HEK293T (cell line): ENCODE results near the gene BMP8B.

Experiments
- CTCF ChIA-PET: fragments of 350-600 bp; formaldehyde crosslinking; extraction: SDS; loops from one replicate; lab custom pipeline; 2021; ENCODE audit warnings: antibody characterized with exemption, inconsistent platforms; lab: Yijun Ruan, JAX
- POLR2A ChIA-PET: fragments of 350-600 bp; formaldehyde crosslinking; extraction: SDS; loops from one replicate; lab custom pipeline; 2020; ENCODE audit warnings: antibody characterized with exemption, inconsistent platforms; lab: Yijun Ruan, JAX
- DNase-seq: peaks from one replicate; pipeline ENCODE4 v3.0.0; 2012; ENCODE audit warnings: mixed read lengths; ENCODE audit errors: extremely low spot score
- ARNT ChIP-seq: fragments of 450-650 bp; IDR thresholded peaks from 2 replicates; pipeline ENCODE4 v1.6.1; 2017; ENCODE audit warnings: mild to moderate bottlenecking
- BHLHE40 ChIP-seq: fragments of 450-650 bp; IDR thresholded peaks from 2 replicates; pipeline ENCODE4 v1.6.1; 2016; ENCODE audit warnings: mild to moderate bottlenecking, moderate library complexity, borderline replicate concordance
- CTBP1 ChIP-seq: fragments of 450-650 bp; IDR thresholded peaks from 2 replicates; pipeline ENCODE4 v1.6.1; 2016; ENCODE audit warnings: borderline replicate concordance
- ELF4 ChIP-seq: fragments of 450-650 bp; IDR thresholded peaks from 2 replicates; pipeline ENCODE4 v1.6.1; 2017; ENCODE audit warnings: antibody characterized with exemption
- FOXA1 ChIP-seq: fragments of 450-650 bp; IDR thresholded peaks from 2 replicates; pipeline ENCODE4 v1.6.1; 2016; ENCODE audit warnings: mild to moderate bottlenecking
- FOXK2 ChIP-seq: fragments of 450-650 bp; IDR thresholded peaks from 2 replicates; pipeline ENCODE4 v1.6.1; 2016; ENCODE audit warnings: mild to moderate bottlenecking
- FOXM1 ChIP-seq: fragments of 450-650 bp; IDR thresholded peaks from 2 replicates; pipeline ENCODE4 v1.6.1; 2017; ENCODE audit warnings: mild to moderate bottlenecking, borderline replicate concordance
- HDGF ChIP-seq: fragments of 450-650 bp; IDR thresholded peaks from 2 replicates; pipeline ENCODE4 v1.6.1; 2017; ENCODE audit warnings: antibody characterized with exemption, borderline replicate concordance
- L3MBTL2 ChIP-seq: fragments of 450-650 bp; conservative IDR thresholded peaks from 2 replicates; pipeline ENCODE4 v1.6.1; 2016; ENCODE audit warnings: mild to moderate bottlenecking
- LEF1 ChIP-seq: fragments of 450-650 bp; IDR thresholded peaks from 2 replicates; pipeline ENCODE4 v1.6.1; 2017; ENCODE audit warnings: mild to moderate bottlenecking, borderline replicate concordance
- NFRKB ChIP-seq: fragments of 450-650 bp; IDR thresholded peaks from 2 replicates; pipeline ENCODE4 v1.6.1; 2016; ENCODE audit warnings: mild to moderate bottlenecking, moderate library complexity
- SP1 ChIP-seq: fragments of 450-650 bp; IDR thresholded peaks from 2 replicates; pipeline ENCODE4 v1.6.1; 2017
- SUZ12 ChIP-seq: fragments of 450-650 bp; IDR thresholded peaks from 2 replicates; pipeline ENCODE4 v1.6.1; 2016; ENCODE audit warnings: mild to moderate bottlenecking
- TARDBP ChIP-seq: fragments of 450-650 bp; IDR thresholded peaks from 2 replicates; pipeline ENCODE4 v1.6.1; 2016
- ZNF384 ChIP-seq: fragments of 450-650 bp; IDR thresholded peaks from 2 replicates; pipeline ENCODE4 v1.6.1; 2016
- TF ChIP-seq, protein P1 (sequence below): fragments of 450-650 bp; IDR thresholded peaks from 2 replicates; pipeline ENCODE4 v1.6.1; 2016

Gene BMP8B

DNA sequence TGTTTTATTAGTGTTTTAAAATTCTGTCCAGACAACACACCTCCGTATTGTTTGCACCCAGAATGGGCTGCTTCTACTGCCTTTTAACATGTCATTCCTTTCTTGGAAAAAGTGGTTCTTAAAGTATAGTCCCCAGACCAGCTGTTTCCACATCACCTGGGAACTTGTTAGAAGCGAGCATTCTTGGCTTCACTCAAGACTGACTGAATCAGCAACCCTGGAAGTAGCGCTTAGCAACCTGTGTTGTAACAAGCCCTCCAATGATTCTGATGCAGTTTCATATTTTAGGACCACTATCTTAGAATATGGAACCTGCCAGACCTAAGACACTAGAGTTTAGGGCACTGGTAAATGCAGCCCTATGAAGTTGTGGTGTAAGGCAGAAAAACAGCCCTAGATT, 55.9 kb downstream of the BMP8B start:
- ChIA-PET POLR2A (no interaction called here), CTCF (no interaction called here)
- TF ChIP-seq TARDBP, result no peak
- no peak for TF ChIP-seq L3MBTL2
- no peak for TF ChIP-seq SUZ12
- no peak for TF ChIP-seq ARNT
- DNase-seq, result no peak

DNA sequence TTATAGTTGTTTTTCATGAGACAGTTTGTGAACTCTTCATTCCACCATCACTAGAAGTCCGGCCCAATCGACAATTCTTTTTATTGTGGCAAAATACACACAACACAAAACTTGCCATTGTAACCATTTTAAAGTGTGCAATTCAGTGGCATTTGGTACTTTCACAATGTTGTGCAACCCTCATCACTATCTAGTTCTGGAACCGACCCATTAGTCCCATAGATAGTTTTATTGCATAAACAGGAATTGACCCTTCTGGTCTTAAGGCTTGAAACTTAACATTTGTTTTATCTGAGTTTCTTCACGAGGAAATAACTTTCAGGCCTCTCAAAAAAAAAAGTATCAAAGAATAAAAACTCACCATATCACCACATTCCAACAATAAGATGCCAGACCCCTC, 58.8 kb downstream of the BMP8B start:
- ChIA-PET CTCF (interaction anchor here (0.6 to 0.8 kb wide), 2 partner anchors 123 to 538 kb away, joined by 3 read pairs; no protein-coding TSS in a partner anchor), POLR2A (interaction anchor here (2.2 kb wide), 1 partner anchor 9 kb away, joined by 15 read pairs; the partner anchor contains the start of gene PPIE)
- TF ChIP-seq SUZ12 (no peak), ZNF384 (no peak), CTBP1 (no peak), FOXK2 (no peak), ARNT (no peak), HDGF (no peak), LEF1 (no peak), L3MBTL2 (no peak)
- TF ChIP-seq, protein P1, sequence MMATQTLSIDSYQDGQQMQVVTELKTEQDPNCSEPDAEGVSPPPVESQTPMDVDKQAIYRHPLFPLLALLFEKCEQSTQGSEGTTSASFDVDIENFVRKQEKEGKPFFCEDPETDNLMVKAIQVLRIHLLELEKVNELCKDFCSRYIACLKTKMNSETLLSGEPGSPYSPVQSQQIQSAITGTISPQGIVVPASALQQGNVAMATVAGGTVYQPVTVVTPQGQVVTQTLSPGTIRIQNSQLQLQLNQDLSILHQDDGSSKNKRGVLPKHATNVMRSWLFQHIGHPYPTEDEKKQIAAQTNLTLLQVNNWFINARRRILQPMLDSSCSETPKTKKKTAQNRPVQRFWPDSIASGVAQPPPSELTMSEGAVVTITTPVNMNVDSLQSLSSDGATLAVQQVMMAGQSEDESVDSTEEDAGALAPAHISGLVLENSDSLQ, result no peak
- DNase-seq, result no peak

DNA sequence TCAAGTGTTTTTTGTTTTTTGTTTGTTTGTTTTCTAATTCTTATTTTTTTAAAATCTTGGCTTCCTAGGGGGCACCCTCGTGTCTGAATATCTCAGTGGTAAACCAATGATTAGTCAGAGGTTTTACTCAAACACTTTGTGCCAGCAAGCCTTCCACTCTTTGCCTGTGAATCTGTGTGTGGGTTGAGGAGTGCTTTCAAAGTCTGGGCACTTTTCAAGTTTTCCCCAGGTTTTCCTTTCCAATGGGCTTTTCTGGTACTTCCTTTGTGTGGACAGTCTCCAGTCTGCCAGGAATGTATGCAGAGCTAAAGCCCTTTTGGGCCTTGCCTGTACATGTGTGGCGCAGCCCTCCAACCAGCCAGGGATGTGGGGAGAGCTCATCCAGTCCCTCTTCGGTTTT, 59.6 kb downstream of the BMP8B start:
- ChIA-PET POLR2A (interaction anchor here (0.5 to 2.2 kb wide), 2 partner anchors 10 to 14 kb away, joined by 3 to 15 read pairs; partner anchors contain the start of gene PPIE), CTCF (interaction anchor here (0.6 to 0.8 kb wide), 2 partner anchors 123 to 537 kb away, joined by 3 read pairs; no protein-coding TSS in a partner anchor)
- DNase-seq, result no peak
- no peak for TF ChIP-seq ELF4

DNA sequence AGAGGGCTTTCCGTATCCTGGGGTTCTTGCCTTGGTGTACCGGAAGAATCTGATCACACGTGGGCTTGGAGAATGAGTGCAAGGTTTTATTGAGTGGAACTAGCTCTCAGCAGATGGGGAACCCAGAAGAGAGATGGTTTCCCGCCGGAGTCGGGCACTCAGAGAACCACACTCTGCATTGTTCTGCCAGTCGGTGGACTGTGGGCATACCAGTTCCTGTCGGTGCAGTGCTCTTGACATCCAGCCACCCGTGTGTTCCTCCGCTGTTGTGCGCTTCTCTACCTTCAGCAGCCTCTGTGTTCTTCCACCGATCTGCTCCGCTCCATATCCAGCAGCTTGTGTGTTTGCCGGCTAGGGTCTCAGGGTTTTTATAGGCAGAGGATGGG, 60.7 kb downstream of the BMP8B start:
- ChIA-PET POLR2A (no interaction called here), CTCF (no interaction called here)
- TF ChIP-seq SP1 (no peak), FOXK2 (no peak), LEF1 (no peak), ARNT (no peak), ZNF384 (no peak), BHLHE40 (no peak), TARDBP (no peak), HDGF (no peak), ELF4 (no peak), SUZ12 (no peak), FOXM1 (no peak), FOXA1 (no peak), L3MBTL2 (no peak), CTBP1 (no peak), NFRKB (no peak)
- TF ChIP-seq, protein P1, result no peak
- DNase-seq, result no peak

DNA sequence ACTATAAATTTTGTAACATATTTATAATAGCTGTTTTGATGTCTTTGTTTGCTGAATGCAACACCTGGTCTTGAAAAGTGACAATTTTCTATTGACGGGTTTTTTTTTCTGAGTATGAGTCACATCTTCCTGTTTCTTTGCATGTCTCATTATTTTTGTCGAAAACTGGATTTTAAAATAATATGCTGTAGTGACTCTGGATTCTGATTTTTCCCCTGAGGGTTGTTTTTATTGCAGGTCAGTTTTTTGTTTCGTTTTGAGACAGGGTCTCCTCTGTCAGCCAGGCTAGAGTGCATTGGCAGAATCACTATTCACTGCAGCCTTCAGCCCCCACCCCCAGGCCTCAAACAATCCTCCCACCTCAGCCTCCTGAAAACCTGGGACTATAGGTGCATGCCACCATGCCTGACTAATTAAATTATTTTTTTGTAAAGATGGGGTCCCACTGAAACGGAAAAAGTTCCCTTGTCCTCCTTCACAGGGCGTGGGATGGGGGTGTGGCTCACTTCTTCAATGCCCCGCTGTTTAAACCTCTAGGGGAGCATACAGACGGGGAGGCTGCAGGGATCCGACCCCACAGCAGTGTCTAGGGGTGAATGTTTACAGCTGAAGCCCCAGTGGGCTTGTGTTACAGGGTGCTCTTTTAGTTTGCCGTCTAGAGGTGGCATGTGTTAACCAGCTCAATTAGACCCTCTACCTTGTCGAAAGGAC, 61.3 kb downstream of the BMP8B start:
- ChIA-PET POLR2A (no interaction called here), CTCF (interaction anchor here (0.7 kb wide), 1 partner anchor 58 kb away, joined by 6 read pairs; no protein-coding TSS in a partner anchor)
- TF ChIP-seq CTBP1 (no peak), FOXK2 (no peak), FOXA1 (no peak), FOXM1 (no peak), LEF1 (no peak), ARNT (no peak), NFRKB (no peak), SUZ12 (no peak), HDGF (no peak), SP1 (no peak), BHLHE40 (no peak), ELF4 (no peak), ZNF384 (no peak)
- TF ChIP-seq, protein P1, result no peak
- no peak for DNase-seq

DNA sequence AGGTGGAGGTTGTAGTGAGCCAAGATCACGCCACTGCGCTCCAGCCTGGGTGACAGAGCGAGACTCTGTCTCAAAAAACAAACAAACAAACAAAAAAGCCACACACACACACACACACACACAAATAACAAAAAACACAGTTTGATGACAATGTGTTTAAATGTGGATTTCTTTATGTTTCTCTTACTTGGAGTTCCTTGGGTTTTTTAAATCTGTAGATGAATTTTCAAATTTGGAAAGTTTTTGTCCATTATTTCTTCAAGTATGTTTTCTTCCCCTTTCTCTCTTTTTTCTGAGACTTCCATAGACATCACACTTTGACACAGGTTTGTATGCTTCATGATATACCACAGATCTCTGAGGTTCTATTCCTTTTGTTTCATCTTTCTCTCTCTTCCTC, 62.1 kb downstream of the BMP8B start:
- CTCF ChIA-PET, result interaction anchor here (0.7 kb wide), 1 partner anchor 59 kb away, joined by 6 read pairs; no protein-coding TSS in a partner anchor
- TF ChIP-seq LEF1 (no peak), FOXA1 (no peak)
- no peak for DNase-seq
- POLR2A ChIA-PET, result interaction anchor here (1.3 kb wide), 1 partner anchor 12 kb away, joined by 4 read pairs; the partner anchor contains the start of gene PPIE

DNA sequence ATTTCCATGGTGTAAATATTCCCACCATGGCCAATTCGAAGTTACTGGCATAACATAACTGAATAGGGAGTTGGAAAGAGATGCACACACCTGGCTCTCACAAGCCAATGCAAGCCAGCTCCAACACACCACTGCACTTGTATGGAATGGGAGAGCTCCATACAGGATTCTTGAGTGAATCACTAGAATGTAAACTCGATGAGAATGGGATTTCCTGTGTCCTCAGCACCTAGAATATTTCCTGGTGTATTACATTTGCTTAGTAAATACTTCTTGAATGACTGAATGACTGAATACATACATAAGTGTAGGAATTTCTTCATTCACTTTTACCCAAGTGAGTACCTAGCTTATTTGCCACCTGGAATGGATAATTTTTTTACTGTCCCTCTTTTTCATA, 66.2 kb downstream of the BMP8B start:
- ChIA-PET CTCF (interaction anchor here (1.0 kb wide), 1 partner anchor 116 kb away, joined by 5 read pairs; no protein-coding TSS in a partner anchor), POLR2A (interaction anchor here (0.7 to 0.8 kb wide), 2 partner anchors 16 to 116 kb away, joined by 3 to 4 read pairs; partner anchors contain the start of gene PPIE)
- TF ChIP-seq HDGF (no peak), ELF4 (no peak), SP1 (no peak), FOXA1 (no peak), SUZ12 (no peak), TARDBP (no peak), NFRKB (no peak), ZNF384 (no peak)
- TF ChIP-seq, protein P1, result no peak
- DNase-seq, result no peak
